Measurements from ENCODE around the gene COL13A1. TPM values are rescaled to one million over a fixed set of nuclear protein-coding genes. Genes with fewer than 3 reads are reported as not detected.

The COL13A1 gene
- total and polyA plus RNA-seq, 2 donors (not counting 1 experiment from before 2014, with no cell fraction given), result 5.7 to 7.4 TPM

GRCh38 chr10:69869291-69869961 lies 67.7 kb downstream of the COL13A1 start:
- Histone ChIP-seq H3K4me2 (ENCODE audit: extremely low read depth, insufficient read depth, low read length) (no peak overlapping the region), H3K36me3 (ENCODE audit: control insufficient read depth, insufficient read depth, low read length) (no peaks in the 10 kb centered on the region), H3K9ac (ENCODE audit: insufficient read depth, low read length) (no peak overlapping the region), H2AFZ (ENCODE audit: low read length) (no peak overlapping the region), H4K20me1 (ENCODE audit: control insufficient read depth, extremely low read depth, insufficient read depth, low read length) (no peaks in the 10 kb centered on the region), H3K9me3 (ENCODE audit: control insufficient read depth, insufficient read depth, low read depth, low read length) (no peaks in the 10 kb centered on the region), H3K79me2 (ENCODE audit: control insufficient read depth, insufficient read depth, low read length) (no peaks in the 10 kb centered on the region), H3K27ac (ENCODE audit: insufficient read depth, low read length) (no peak overlapping the region), H3K27me3 (ENCODE audit: control insufficient read depth, insufficient read depth, low read length) (no peaks in the 10 kb centered on the region), H3K4me3 (replicated peaks in 1 of 4; ENCODE audit: control extremely low read depth in 1 of 4, insufficient read depth in 1 of 4, low read depth in 3 of 4, low read length in 4 of 4) (no peak overlapping the region), H3K4me1 (ENCODE audit: control insufficient read depth, extremely low read depth, insufficient read depth, low read length) (peaks cover 34% of the 10 kb centered on the region)
- DNase-seq (ENCODE audit: low read depth in 2 of 2), result peak; percentile 76 to 81
- no peak for TF ChIP-seq CTCF (conservative IDR thresholded peaks at IDR 0.05 in 1 of 2, IDR thresholded peaks at IDR 0.05 in 1 of 2; ENCODE audit: low read depth in 1 of 2, low read length in 2 of 2)
- no peak for TF ChIP-seq EZH2 (IDR thresholded peaks at IDR 0.05; ENCODE audit: low read length, missing control alignments)

- H4K20me1 ChIP-seq (ENCODE audit: control insufficient read depth, extremely low read depth, insufficient read depth, low read length), result no peaks in the 10 kb centered on the region
- H2AFZ ChIP-seq (ENCODE audit: low read length), result no peak overlapping the region
- TF ChIP-seq EZH2 (IDR thresholded peaks at IDR 0.05; ENCODE audit: low read length, missing control alignments), result no peak
- no peak for TF ChIP-seq CTCF (conservative IDR thresholded peaks at IDR 0.05 in 1 of 2, IDR thresholded peaks at IDR 0.05 in 1 of 2; ENCODE audit: low read depth in 1 of 2, low read length in 2 of 2)
- no peak overlapping the region for H3K4me2 ChIP-seq (ENCODE audit: extremely low read depth, insufficient read depth, low read length)
- DNase-seq (ENCODE audit: low read depth in 2 of 2), result no peak
- H3K9ac ChIP-seq (ENCODE audit: insufficient read depth, low read length), result no peak overlapping the region
- H3K36me3 ChIP-seq (ENCODE audit: control insufficient read depth, insufficient read depth, low read length), result no peaks in the 10 kb centered on the region
- no peaks in the 10 kb centered on the region for H3K9me3 ChIP-seq (ENCODE audit: control insufficient read depth, insufficient read depth, low read depth, low read length)
- peaks cover 29% of the 10 kb centered on the region for H3K4me1 ChIP-seq (ENCODE audit: control insufficient read depth, extremely low read depth, insufficient read depth, low read length)
- H3K27me3 ChIP-seq (ENCODE audit: control insufficient read depth, insufficient read depth, low read length), result no peaks in the 10 kb centered on the region
- H3K27ac ChIP-seq (ENCODE audit: insufficient read depth, low read length), result no peak overlapping the region
- H3K79me2 ChIP-seq (ENCODE audit: control insufficient read depth, insufficient read depth, low read length), result no peaks in the 10 kb centered on the region
- no peak overlapping the region for H3K4me3 ChIP-seq (replicated peaks in 1 of 4; ENCODE audit: control extremely low read depth in 1 of 4, insufficient read depth in 1 of 4, low read depth in 3 of 4, low read length in 4 of 4)
Observed at GRCh38 chr10:69870591-69870990, 68.9 kb downstream of the COL13A1 start.

GRCh38 chr10:69871074-69871473 lies 69.4 kb downstream of the COL13A1 start:
- no peak for DNase-seq (ENCODE audit: low read depth in 2 of 2)

More at GRCh38 chr10:69871074-69871473, 69.4 kb downstream of the COL13A1 start:
- Histone ChIP-seq H3K4me1 (ENCODE audit: control insufficient read depth, extremely low read depth, insufficient read depth, low read length) (peaks cover 25% of the 10 kb centered on the region), H3K9ac (ENCODE audit: insufficient read depth, low read length) (no peak overlapping the region), H3K4me3 (replicated peaks in 1 of 4; ENCODE audit: control extremely low read depth in 1 of 4, insufficient read depth in 1 of 4, low read depth in 3 of 4, low read length in 4 of 4) (no peak overlapping the region), H3K27ac (ENCODE audit: insufficient read depth, low read length) (no peak overlapping the region), H3K27me3 (ENCODE audit: control insufficient read depth, insufficient read depth, low read length) (no peaks in the 10 kb centered on the region), H3K79me2 (ENCODE audit: control insufficient read depth, insufficient read depth, low read length) (no peaks in the 10 kb centered on the region), H4K20me1 (ENCODE audit: control insufficient read depth, extremely low read depth, insufficient read depth, low read length) (no peaks in the 10 kb centered on the region), H2AFZ (ENCODE audit: low read length) (no peak overlapping the region), H3K36me3 (ENCODE audit: control insufficient read depth, insufficient read depth, low read length) (no peaks in the 10 kb centered on the region), H3K4me2 (ENCODE audit: extremely low read depth, insufficient read depth, low read length) (no peak overlapping the region), H3K9me3 (ENCODE audit: control insufficient read depth, insufficient read depth, low read depth, low read length) (no peaks in the 10 kb centered on the region)
- no peak for TF ChIP-seq CTCF (conservative IDR thresholded peaks at IDR 0.05 in 1 of 2, IDR thresholded peaks at IDR 0.05 in 1 of 2; ENCODE audit: low read depth in 1 of 2, low read length in 2 of 2)
